HG03039 (cell line): ENCODE data around the gene URB1.

Experiments used
- ATAC-seq: cut with Tn5 transposase; IDR thresholded peaks from one replicate; pipeline ENCODE4 v1.9.1; 2021; ENCODE audit warnings: mild to moderate bottlenecking, moderate library complexity; ENCODE audit not compliant: unreplicated experiment

The URB1 gene

DNA sequence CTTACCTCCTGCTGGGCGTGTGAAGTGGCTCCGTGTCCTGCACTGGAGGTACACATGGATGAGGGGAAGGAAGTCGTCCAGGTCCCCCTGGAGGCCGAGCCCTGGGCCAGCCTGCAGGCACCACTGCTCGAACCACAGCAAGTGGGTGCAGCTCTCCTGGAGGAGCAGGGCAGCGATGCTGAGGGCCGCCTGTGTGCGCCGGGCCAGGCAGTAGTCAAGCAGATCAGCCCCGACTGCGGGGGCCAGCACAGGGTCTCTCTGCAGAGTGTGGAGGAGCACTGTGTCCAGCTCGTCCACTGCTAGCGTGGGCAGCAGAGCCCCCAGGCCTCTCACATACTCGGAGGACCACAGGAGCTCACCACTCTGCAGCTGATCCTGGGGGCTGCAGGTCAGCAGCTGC lies 45.9 kb downstream of the URB1 start:
- ATAC-seq = no peak

DNA sequence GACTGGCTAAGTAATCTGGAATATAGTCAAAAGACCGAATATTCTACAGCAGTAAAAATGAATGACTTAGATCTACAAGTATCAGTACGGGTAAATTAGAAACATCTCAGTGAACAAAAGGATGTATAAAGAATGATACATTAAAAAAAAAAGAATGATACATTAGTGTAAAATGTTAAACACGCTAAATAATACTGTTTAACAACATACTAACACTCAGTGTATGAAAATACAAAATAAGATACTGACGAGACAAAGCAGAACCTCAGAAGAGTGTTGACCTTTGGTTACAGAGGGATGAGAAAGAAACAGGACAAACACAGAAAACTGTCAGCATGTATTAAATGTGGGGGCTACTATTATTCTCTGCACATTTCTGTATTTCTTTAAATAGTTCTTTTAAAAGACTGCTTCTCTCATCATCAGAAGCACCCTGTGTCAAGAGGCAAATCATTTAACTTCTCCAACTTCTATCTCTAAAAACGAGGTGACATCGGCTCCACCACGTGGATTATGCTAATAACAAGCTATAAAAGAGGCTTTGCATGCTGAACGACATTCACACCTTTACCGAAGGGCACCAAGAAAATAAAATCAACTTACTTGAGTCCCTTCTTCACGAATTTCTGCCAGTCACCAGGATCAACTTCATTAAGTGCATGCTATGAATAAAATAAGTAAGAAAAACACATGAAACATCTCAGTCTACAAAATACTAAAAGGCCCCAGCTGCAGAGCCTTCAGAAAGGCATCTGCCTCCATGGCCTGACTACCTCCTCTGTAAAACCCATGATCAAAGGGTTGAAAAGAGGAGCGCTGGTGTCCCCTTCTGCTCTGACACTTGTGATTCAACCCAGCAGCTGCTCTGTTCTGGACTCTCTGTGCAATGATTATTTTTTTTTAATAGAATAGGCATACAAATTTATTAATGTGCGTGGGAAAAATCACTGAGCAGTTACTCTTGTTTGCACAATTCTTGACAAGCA lies 51.7 kb downstream of the URB1 start:
- ATAC-seq = no peak

DNA sequence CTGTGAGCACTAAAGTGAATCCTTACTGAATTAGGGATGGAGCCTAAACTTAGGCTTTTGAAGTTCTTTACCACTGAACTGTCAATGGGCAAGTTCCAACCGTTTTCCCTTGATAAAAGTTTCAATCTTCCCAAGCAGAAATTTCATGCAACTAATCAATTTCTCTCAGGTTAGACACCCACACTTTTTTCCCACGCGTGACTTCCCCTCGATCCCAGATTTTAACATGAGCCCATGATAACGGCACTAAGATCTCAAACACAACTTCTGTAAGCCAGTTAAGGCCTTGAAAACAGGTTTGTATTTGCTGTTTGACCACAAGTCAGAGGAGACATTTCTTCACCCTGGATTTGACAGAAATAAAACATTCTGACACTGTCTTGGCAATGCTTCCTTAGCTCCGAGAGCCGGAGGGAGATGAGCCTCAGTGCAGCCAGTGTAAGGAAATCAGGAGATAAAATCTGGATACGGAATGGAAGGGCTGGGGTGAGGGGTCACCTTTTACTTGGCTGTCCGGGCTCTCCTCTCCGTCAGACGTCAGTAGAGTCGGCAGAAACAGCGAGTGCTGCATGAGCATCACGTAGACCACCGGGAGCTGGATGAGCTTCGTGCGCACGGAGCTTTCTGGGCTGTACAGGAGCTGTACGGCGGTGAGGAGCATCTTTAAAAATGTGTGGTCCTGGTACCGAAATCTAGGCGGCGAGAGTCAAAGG lies 54.4 kb downstream of the URB1 start:
- no peak for ATAC-seq

DNA sequence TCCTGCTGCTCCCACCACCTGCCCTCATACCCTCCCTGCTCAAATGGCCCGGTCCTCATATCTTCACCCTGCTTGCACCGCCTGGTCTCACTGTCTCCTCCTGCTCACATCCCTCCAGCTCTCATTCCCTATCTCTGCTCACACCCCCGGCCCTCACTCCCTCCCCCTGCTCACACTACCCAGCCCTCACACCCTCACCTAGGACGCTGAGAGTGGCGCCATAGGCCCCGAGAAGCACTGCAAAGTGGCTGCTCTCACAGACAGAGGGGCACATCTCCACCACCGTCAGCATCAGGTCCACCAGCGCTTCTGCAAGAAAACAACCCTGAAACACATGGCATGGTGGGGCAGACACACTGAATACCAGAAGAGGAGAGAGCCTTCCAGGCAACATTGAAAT lies 55.6 kb downstream of the URB1 start:
- no peak for ATAC-seq

DNA sequence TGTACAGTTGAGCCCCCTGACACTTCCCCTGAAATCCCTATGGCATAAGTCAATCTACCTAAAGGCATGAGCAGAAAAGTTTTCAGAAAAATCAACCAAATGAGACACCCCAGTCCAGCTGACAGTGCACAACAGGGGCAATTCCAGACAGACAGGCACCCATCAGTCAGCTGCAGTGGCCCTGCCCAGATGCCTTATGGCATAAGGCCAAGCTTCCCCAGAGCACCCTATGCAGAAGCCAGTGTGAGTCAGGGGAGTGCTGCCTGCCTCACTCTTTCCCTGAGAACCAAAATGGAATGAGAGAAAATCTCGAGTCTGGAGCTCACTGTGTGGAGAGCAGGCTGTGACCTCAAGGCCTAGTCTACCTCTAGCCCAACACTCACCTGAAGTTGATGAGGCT lies 56.1 kb downstream of the URB1 start:
- no peak for ATAC-seq

DNA sequence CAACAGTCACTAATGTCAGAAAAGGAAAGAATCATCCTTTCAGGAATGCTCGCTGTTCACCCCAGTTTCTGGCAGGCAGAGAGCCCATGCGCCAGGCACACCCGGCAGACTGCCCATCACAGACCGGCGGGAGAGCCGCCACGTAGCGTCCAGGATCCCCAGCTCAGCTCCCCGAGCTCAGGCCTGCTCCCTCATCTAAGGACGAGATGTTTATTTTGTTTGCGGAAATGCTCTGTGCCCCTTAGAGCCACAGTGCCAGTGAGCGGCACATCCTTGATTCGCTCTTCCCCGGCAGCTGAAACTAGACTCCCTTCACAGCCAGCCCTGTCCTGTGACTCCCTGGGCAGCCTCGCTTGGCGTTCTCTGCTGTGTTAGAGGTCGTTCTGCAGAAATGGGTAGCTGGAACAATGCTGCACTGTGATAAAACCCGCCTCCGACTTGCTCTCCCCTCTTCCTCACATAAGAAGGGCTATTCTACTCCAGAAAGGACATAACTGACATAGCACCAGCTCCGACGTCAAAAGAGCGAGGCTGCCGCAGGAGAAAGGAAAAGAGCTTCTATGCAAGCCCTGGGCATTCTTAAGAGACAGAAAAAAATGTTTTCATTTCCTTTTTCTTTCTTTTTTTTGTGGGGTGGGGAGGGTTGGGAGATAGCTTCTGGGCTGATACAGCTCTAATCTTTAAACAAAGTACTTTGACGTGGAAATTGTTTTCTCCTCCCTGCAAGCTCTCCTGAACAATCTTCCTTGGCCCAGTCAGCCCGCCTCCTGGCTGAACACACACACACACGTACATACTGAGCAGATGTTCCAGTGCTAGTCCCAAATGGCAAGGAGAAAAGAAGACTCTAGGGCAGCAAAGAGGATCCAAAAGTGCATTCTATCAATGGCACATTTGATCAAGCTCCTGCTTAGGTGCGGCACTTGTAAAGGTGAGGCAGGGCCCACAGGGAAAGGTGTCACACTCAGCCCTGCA lies 56.9 kb downstream of the URB1 start:
- no peak for ATAC-seq

DNA sequence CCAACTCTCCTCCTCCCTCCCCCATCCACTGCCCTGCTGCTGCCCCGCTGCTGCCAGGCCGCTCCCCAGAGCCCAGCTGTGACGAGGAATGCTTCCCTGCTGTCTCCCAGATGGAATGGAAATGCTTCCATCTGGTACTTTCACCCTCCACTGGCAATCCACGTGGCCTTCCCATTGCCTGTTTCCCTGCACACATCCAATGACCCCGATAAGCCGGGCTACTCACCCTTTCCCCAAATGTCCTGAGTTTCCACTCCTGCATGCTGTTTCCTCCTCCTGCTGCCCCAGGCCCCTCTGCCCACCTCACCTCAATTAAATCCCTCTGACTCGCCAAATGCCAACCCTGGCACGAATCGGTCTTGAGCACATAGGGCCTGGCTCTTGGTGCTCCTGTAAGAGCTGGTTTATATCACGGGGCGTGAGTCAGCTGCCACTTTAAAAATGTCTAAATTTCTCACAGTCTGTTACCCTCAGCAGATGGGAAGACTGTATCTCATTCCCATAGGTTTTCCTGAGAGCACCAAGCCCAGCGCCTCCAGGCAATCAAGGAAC lies 57.8 kb downstream of the URB1 start:
- ATAC-seq = no peak

DNA sequence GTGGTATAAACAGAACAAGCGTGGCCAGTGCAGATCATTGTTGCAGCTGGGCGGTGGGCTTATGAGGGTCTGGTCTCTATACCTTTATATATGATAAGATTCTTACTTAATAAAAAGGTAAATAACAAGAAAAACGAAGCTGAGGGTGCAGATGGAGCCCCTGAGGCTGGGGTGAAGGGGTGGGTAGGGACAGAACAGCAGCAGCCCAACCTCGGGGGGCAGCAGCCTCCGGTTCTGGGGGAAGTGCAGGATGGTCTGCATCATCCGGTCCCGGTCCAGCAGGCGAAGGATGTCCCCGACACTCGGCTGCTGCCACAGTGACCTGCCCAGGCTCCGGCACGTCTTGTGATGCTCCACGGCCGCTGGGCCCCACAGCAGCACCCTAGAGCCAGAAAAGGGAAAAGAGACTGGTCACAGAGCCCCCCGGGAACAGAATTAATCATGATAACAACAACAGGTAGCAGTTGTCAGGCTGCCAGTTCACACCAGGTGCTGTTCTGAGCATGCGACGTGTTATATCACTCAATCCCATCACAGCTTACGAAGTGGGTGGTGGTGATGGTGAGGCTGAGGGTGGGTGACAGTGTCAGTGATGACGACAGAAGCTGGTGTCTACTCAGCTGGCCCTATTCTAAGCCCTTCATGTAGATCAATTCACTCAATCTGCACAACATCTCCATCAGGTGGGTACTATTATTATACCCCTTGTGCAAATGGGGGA lies 58.7 kb downstream of the URB1 start:
- no peak for ATAC-seq

DNA sequence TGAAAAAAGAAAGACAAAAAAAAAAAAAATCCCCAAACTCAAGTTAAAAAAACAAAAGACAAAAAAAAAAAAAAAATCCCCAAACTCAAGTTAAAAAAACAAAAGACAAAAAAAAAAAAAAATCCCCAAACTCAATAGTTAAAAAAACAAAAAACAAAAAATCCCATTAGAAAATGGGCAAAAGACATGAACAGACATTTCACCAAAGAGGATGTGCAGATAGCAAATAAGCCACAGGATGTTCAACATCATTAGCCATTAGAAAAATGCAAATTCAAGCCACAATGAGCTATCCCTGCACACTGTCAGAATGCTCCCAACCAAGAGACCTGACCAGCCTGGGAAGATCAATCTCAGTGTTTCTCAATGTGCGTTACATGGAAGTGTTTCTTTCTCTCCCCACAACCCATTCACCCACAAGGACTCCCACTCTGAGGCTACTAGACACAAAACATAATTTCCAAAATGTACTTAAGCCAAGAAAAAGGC lies 60.3 kb downstream of the URB1 start:
- ATAC-seq = no peak

DNA sequence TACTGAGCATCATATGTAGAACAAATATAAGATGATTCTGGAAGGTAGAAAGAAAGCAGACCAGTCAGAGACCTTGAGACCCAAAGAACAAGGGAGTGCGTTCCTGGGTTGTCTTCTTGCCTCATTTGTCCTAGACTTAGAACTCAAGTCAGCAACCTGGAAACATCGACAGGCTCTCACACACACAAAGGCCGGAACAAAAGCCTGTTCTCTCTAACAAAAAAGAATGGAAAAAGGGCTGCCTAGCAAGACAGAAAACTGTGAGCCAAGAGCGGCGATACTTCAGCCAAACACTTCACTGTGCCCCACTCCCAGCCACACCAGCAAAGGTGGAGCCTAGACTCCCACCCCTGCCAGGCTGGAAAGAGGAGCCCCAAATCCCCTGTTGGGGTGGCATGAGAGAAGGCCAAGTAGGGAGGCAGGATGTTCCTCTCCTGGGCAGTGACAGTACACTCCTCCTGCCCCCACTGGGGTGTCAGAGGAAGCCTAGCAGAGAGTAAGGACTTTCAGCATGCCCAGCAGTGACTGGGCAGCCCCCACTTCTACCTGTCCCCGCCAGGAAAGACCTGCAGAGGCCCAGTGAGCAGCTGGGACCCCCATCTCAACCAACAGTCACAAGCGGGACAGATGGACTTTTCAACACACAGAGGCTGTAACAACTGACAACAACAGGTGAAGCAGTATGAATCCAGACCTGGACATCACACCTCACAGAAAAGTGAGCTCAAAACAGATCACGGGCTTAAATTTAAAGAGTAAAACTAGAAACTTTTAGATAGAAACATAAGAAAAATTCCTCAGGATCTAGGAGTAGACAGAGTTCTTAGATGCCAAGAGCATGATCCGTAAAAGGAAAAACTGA lies 61.1 kb downstream of the URB1 start:
- ATAC-seq = no peak

DNA sequence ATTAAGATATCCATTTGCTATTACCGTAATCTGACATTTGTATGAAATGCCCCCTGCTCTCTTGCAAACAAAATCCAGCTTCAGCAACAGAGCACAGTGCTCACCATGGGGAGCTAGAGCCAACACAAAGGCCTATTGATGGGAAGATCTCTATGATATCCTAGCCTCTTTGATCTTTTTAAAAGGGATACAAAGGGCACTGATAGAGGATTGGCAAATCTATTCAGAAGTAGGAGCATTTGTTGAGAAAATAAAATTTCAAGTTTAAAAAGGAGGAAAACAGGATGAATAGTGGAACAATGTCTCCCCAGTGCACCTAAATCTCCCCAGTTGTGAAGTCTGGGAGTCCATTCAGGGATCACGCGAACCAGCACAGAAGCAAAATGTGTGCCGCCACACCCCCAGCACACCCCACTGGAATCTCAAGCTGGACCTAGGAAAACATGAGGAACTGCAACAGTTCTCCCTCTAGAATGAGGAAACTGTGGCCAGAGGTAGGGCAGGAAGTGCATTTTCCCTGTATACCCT lies 62.0 kb downstream of the URB1 start:
- no peak for ATAC-seq

DNA sequence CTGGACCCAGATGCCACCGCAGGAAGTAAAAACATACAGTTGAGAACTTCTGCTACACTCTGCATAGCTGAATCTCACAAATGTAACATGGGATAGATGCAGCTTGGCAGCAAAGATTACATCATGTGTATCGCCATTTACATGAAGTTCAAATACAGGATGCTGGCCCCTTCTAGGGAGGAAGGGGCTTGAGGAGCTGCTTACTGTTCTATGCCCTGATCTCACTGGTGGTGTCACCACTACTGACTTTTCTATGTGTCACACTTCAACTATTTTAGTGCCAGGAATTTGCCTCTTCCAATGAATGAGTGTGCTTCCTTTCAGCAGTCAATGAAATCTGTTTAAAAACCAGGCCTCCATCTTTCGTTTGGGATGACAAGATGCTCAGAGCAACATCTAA lies 63.0 kb downstream of the URB1 start:
- ATAC-seq = no peak

DNA sequence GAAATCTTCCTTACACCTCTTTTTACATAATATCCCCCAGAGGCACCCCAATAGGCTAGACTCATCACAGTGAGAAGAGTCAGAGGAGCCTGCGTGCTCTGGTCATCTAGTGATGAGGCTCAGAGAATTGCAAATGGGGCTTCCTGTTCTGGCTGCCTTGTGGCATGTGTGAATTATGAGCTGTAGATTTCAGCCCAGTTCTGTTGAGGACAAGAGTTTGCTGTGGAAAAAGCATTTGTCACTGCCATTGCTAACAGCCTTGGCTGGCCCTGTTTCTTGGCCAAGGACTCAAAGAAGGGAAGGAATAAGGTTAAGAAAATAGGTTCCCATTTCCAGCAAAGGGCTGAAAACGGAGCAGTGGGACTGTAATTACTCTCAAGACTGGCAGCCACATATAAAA lies 63.5 kb downstream of the URB1 start:
- no peak for ATAC-seq

DNA sequence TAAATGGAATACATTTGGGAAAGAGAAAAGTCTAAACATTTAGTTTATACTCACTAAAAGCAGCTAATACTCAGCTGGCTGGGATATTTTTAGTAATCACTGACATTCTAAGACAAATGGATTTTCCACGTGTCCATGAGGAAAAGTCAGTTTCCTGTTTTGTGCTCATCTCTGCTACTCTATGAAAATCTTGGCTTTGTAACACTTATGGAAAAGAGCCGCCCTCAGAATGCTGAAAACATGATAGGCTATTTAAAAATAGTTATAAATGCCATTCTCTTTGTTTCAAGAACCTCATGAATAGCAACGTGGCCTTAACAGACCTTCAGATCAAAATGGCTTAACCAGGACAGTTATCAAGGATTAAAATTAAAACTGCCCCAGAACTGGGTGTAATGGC lies 64.2 kb downstream of the URB1 start:
- no peak for ATAC-seq

DNA sequence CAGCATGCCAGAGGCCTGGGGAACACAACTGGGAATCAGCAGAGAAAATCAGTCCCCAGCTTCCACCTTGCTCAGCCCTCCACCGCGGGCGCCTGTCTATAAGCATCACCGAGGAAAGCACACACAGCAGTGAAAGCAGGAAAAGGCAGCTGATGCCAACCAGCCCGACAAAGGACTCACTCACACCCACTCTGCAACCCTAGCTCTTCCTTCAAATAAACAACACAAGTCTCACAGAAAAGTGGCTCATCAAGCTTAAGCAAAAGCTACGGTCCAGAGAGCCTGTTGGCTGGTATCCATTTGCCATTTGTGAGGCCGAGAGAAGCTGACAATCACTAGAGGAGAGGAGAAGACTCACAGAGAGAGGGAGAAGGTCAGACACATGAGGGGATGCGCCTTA lies 67.1 kb downstream of the URB1 start:
- ATAC-seq = no peak

DNA sequence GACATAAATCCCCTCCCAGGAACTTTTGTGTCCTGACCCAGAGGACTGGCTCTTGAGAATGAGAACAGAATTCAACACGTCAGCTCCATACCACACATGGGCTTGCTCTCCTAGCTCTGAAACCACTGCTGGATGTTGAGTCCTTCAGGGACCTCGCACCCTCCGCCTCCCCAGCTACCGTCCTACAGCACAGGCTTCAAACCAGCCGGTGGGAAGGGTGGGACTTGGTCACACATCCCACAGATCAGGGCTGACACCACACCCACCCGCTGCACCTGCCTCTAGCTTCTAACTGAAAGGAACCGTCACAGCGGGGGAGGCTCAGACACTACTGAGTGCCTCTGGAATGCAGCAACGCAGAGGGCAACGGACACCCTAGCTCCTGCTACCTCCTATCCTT lies 70.1 kb downstream of the URB1 start:
- no peak for ATAC-seq

DNA sequence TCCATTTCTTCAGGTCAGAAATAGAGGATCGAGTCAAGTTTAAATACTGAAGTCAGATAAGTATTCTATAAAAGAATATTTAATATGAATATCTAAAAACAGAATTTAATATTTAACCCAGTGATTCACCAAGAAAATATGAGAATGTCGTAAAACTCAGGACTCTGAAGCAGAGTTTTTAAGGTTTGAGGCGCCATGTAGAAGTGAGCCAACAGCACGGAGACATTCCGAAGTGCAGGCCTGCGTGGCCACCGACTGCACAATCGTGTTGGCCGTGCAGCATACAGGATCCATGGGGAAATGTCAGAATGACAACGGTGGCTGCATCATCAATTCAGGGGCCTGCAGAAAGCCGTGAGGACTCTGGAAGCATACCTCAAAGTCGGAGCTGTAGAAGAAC lies 70.7 kb downstream of the URB1 start:
- ATAC-seq = no peak

DNA sequence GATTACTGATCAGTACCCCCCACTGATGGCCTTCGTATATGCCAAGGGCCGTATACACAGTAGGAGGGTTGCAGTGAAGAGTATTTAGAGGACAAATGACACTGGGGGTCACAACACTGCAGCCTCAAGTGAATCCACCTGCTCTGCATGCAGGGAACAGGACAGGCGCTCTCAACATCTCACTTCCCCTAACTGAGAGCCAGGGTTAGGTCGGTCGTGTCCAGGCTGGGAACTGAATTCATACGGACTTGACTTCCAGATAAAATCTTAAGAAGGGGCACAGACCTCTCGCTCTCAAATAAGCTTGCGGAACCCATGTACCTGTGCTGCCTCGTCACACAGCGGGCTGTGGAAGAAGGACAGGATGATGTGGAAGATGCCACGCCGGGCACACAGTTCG lies 71.3 kb downstream of the URB1 start:
- ATAC-seq = no peak

DNA sequence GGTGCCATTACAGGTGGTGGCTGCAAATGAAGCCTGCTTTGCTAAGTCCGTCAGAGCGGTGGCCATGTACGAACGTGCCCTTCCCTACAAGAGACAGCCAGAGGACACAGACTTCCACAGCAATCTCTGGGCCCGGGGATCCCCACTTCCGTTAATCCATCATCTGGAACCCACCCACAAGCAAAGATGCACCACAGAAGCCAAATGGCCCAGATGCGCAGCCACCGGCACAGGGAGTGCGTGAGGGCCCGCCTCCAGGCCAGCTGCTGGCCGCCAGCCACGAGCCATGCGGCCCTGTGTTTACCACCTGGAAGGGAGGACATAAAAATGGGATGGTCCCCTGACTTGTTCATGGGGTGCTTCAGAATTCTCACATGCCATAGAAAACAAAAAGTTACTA lies 72.1 kb downstream of the URB1 start:
- no peak for ATAC-seq
